Right cardiac atrium (tissue), 5 donors: ENCODE data around the gene MALAT1. TPM values are rescaled to one million over a fixed set of nuclear protein-coding genes. Genes with fewer than 3 reads are reported as not detected.
A peak's percentile ranks its signal among the peaks of the same experiment; 100 is the strongest.

Experiments used
- ATAC-seq, 2 donors: fragments of 200-7000 bp; cut with Tn5 transposase; one replicate each; pipeline versions ENCODE4 v1.8.0 to v1.9.1; 2020; ENCODE audit warnings: moderate library complexity in 2 of 2, mild to moderate bottlenecking in 1 of 2
- DNase-seq, 3 donors: peaks; one replicate each; pipeline ENCODE4 v3.0.0-alpha.2; 2020
- H3K27ac ChIP-seq: one replicate; pipeline ENCODE4 v1.5.1; 2013; ENCODE audit warnings: mild to moderate bottlenecking, low read length, control low read depth, moderate library complexity
- H3K27me3 ChIP-seq: one replicate; pipeline ENCODE4 v1.6.1; 2013; ENCODE audit not compliant: control insufficient read depth, insufficient read depth
- H3K4me1 ChIP-seq: one replicate; pipeline ENCODE4 v1.6.1; 2013; ENCODE audit warnings: low read length; ENCODE audit not compliant: control insufficient read depth, insufficient read depth
- H3K4me3 ChIP-seq: one replicate; pipeline ENCODE4 v1.5.1; 2013; ENCODE audit warnings: low read length, control low read depth
- H3K9me3 ChIP-seq: one replicate; pipeline ENCODE4 v1.6.1; 2013; ENCODE audit warnings: low read length; ENCODE audit not compliant: control insufficient read depth
- WGBS: extraction: QIAGEN DNeasy Blood & Tissue Kit; methylation state at CpG from one replicate; pipeline ENCODE4 v1.1.7; 2013; 5-methylcytosine and 5-hydroxymethylcytosine counted together
- intact Hi-C, 4 donors: fragments of 100-400 bp; cut with DNase I; formaldehyde crosslinking; loops; one replicate each; pipeline versions ENCODE4 v1.11.0 to v1.14.0; 2022 to 2023
- polyA plus RNA-seq: library from polyadenylated mRNA; stranded (reverse); fragments of 200-250 nt; gene quantifications from one replicate; pipeline ENCODE4 v1.2.3, GENCODE V29; 2013
- total RNA-seq, 4 donors: library from RNA; stranded (reverse); fragmentation: NEBNext Ultra II Directional; extraction: Animal tissue kit (Norgen Biotek cat#: 25700); gene quantifications; one replicate each; pipeline ENCODE4 v1.2.1, GENCODE V29; 2021
- donor health status: healthy with polysubstance abuse.
- donor health status: DM: no; HTN: yes; CAD: no.
- donor health status: DM: no; HTN: no; CAD: no.
- donor health status: DM: no; HTN: yes; CAD: no; lungs with severe emphysema.
- donor health status: DM: yes; HTN: yes; CAD: no.

MALAT1 gene
- total and polyA plus RNA-seq, 5 donors = 1,948 to 5,353 (median 4,935) TPM

- Histone ChIP-seq H3K27ac (peak overlapping the region; percentile 90), H3K27me3 (no peaks in the 10 kb centered on the region), H3K4me3 (no peak overlapping the region), H3K9me3 (no peaks in the 10 kb centered on the region), H3K4me1 (peaks cover 55% of the 10 kb centered on the region)
- WGBS = 23% methylated on average over 17 of the region's 17 CpGs
- peak; percentile 22 to 59 for ATAC-seq
- intact Hi-C loops = no loop called here
- DNase-seq = peak; percentile 89 to 93 (median 90)
Observed at GRCh38 chr11:65491614-65492386, 7.0 kb upstream of the MALAT1 start.

- H3K27me3 ChIP-seq = no peaks in the 10 kb centered on the region
- ATAC-seq = no peak
- intact Hi-C loops = no loop called here
- 22% methylated on average over 4 of the region's 4 CpGs for WGBS
- H3K4me1 ChIP-seq = peaks cover 52% of the 10 kb centered on the region
- no peak overlapping the region for H3K4me3 ChIP-seq
- peak overlapping the region; percentile 90 for H3K27ac ChIP-seq
- no peaks in the 10 kb centered on the region for H3K9me3 ChIP-seq
- no peak for DNase-seq
Observed at GRCh38 chr11:65492387-65492636, 6.5 kb upstream of the MALAT1 start.

- WGBS = 17% methylated on average over 6 of the region's 6 CpGs
- H3K4me1 ChIP-seq = peaks cover 51% of the 10 kb centered on the region
- DNase-seq = peak; percentile 90 to 96 (median 92)
- ATAC-seq = peak; percentile 35 to 43
- no peaks in the 10 kb centered on the region for H3K27me3 ChIP-seq
- peak overlapping the region; percentile 90 for H3K27ac ChIP-seq
- no peak overlapping the region for H3K4me3 ChIP-seq
- intact Hi-C loops = no loop called here
- H3K9me3 ChIP-seq = no peaks in the 10 kb centered on the region
Observed at GRCh38 chr11:65492637-65493366, 6.0 kb upstream of the MALAT1 start.

- Histone ChIP-seq H3K27ac (peak overlapping the region; percentile 90), H3K27me3 (no peaks in the 10 kb centered on the region), H3K4me1 (peaks cover 43% of the 10 kb centered on the region), H3K9me3 (no peaks in the 10 kb centered on the region), H3K4me3 (no peak overlapping the region)
- peak; percentile 1 to 39 for ATAC-seq
- intact Hi-C loops = no loop called here
- WGBS = 39% methylated on average over 12 of the region's 12 CpGs
- DNase-seq = peak; percentile 76 to 86 (median 85)
Observed at GRCh38 chr11:65493367-65494176, 5.3 kb upstream of the MALAT1 start.

GRCh38 chr11:65496304-65497140 is 2.3 kb upstream of the MALAT1 start:
- 19% methylated on average over 15 of the region's 15 CpGs for WGBS
- H3K4me3 ChIP-seq = peak overlapping the region; percentile 50
- DNase-seq (peak in 2 of 3 donors; percentile 17 to 55), ATAC-seq (no peak)
- no peaks in the 10 kb centered on the region for H3K27me3 ChIP-seq
- intact Hi-C loops = loop anchor here in 1 of 4 donors (5.0 kb wide), 1 partner anchor 74 kb away; the partner anchor contains the start of gene NEAT1
- peaks cover 18% of the 10 kb centered on the region for H3K4me1 ChIP-seq
- H3K27ac ChIP-seq = peak overlapping the region; percentile 100
- H3K9me3 ChIP-seq = no peaks in the 10 kb centered on the region

- Histone ChIP-seq H3K4me1 (peaks cover 10% of the 10 kb centered on the region), H3K27me3 (no peaks in the 10 kb centered on the region), H3K4me3 (peak overlapping the region; percentile 95), H3K27ac (peak overlapping the region; percentile 100), H3K9me3 (no peaks in the 10 kb centered on the region)
- peak; percentile 91 to 94 for ATAC-seq
- intact Hi-C loops = loop anchor here in 3 of 4 donors (2.0 to 5.0 kb wide), 3 partner anchors 75 to 79 kb away; partner anchors contain the start of gene NEAT1 (in 2 of the 3)
- WGBS = under 1% methylated on average over 61 of the region's 61 CpGs
- DNase-seq = peak; percentile 99 to 100 (median 100)
Observed at GRCh38 chr11:65497141-65498041, 1.5 kb upstream of the MALAT1 start.

- H3K9me3 ChIP-seq = no peaks in the 10 kb centered on the region
- 2% methylated on average over 24 of the region's 24 CpGs for WGBS
- H3K4me1 ChIP-seq = peaks cover 8% of the 10 kb centered on the region
- DNase-seq (peak; percentile 46 to 75 (median 75)), ATAC-seq (peak in 1 of 2 donors; percentile 21)
- intact Hi-C loops = loop anchor here in 3 of 4 donors (2.0 to 5.0 kb wide), 3 partner anchors 75 to 79 kb away; partner anchors contain the start of gene NEAT1 (in 2 of the 3)
- H3K4me3 ChIP-seq = peak overlapping the region; percentile 95
- peak overlapping the region; percentile 100 for H3K27ac ChIP-seq
- H3K27me3 ChIP-seq = no peaks in the 10 kb centered on the region
Observed at GRCh38 chr11:65498042-65498726, 661 bp upstream of the MALAT1 start.

GRCh38 chr11:65498727-65498976 is 193 bp upstream of the MALAT1 start:
- DNase-seq (no peak), ATAC-seq (no peak)
- H3K4me3 ChIP-seq = peak overlapping the region; percentile 95
- H3K9me3 ChIP-seq = no peaks in the 10 kb centered on the region
- WGBS = under 1% methylated on average over 6 of the region's 6 CpGs
- intact Hi-C loops = loop anchor here in 3 of 4 donors (2.0 to 5.0 kb wide), 3 partner anchors 76 to 80 kb away; partner anchors contain the start of gene NEAT1 (in 2 of the 3)
- peaks cover 8% of the 10 kb centered on the region for H3K4me1 ChIP-seq
- H3K27me3 ChIP-seq = no peaks in the 10 kb centered on the region
- H3K27ac ChIP-seq = peak overlapping the region; percentile 100

GRCh38 chr11:65499713-65500386 is 1.0 kb downstream of the MALAT1 start:
- 0% methylated on average over 3 of the region's 3 CpGs for WGBS
- H3K4me1 ChIP-seq = peaks cover 4% of the 10 kb centered on the region
- intact Hi-C loops = loop anchor here (2.0 to 5.0 kb wide), 4 partner anchors 73 to 81 kb away; partner anchors contain the start of gene NEAT1 (in 2 of the 4)

More at GRCh38 chr11:65499713-65500386, 1.0 kb downstream of the MALAT1 start:
- H3K4me3 ChIP-seq = peak overlapping the region; percentile 95
- H3K27me3 ChIP-seq = no peaks in the 10 kb centered on the region
- no peaks in the 10 kb centered on the region for H3K9me3 ChIP-seq
- peak overlapping the region; percentile 100 for H3K27ac ChIP-seq
- ATAC-seq = no peak
- no peak for DNase-seq
